Measurements from ENCODE around the gene ZNF283.

ZNF283 gene

GRCh38 chr19:43880483-43880882, 53.4 kb downstream of the ZNF283 start:
- no peak for DNase-seq (ENCODE audit: low spot score)
- no peak for TF ChIP-seq CTCF (IDR thresholded peaks at IDR 0.05; ENCODE audit: extremely low read depth, missing control alignments)

- TF ChIP-seq CTCF (IDR thresholded peaks at IDR 0.05; ENCODE audit: extremely low read depth, missing control alignments): no peak
- no peak for DNase-seq (ENCODE audit: low spot score)
These were observed 56.7 kb downstream of the ZNF283 start, which contains the start of gene ZNF404 for GRCh38 chr19:43883864-43884263. TSS of gene ZNF404 (minus strand) at chr19:43883964.

GRCh38 chr19:43895727-43896308, 68.7 kb downstream of the ZNF283 start:
- no peak for DNase-seq (ENCODE audit: low spot score)
- no peak for TF ChIP-seq CTCF (IDR thresholded peaks at IDR 0.05; ENCODE audit: extremely low read depth, missing control alignments)
